HepG2 (cell line): ENCODE measurements around the gene RUVBL1. TPM values are rescaled to one million over a fixed set of nuclear protein-coding genes. Genes with fewer than 3 reads are reported as not detected.

ENCODE experiments used
- ARNT ChIP-seq: fragments of 450-650 bp; IDR thresholded peaks from 2 replicates; pipeline ENCODE4 v1.6.1; 2017
- BATF2 ChIP-seq: sonication (generic); formaldehyde crosslinking; IDR thresholded peaks from 2 replicates; pipeline ENCODE4 v1.8.0; 2022; ENCODE audit warnings: mild to moderate bottlenecking, missing genetic modification reagents, moderate library complexity
- CSRNP1 ChIP-seq: sonication (generic); formaldehyde crosslinking; IDR thresholded peaks from 2 replicates; pipeline ENCODE4 v1.8.1; 2023; ENCODE audit warnings: mild to moderate bottlenecking, missing genetic modification reagents
- FOXK1 ChIP-seq: sonication (generic); formaldehyde crosslinking; IDR thresholded peaks from 2 replicates; pipeline ENCODE4 v1.4.0; 2020; ENCODE audit warnings: low read depth, missing genetic modification reagents, borderline replicate concordance
- HNF1A ChIP-seq, 2 experiments: sonication (generic) in 1 of 2; formaldehyde crosslinking in 1 of 2; IDR thresholded peaks; 2 replicates each; pipeline versions ENCODE4 v1.4.0 to v1.6.1; 2016 to 2020; ENCODE audit warnings: borderline replicate concordance in 1 of 2, low read depth in 1 of 2, mild to moderate bottlenecking in 1 of 2, missing genetic modification reagents in 1 of 2
- KAT7 ChIP-seq: IDR thresholded peaks from 2 replicates; pipeline ENCODE4 v1.6.1; 2018; ENCODE audit warnings: borderline replicate concordance, missing compliant biosample characterization
- MEIS1 ChIP-seq: sonication (generic); formaldehyde crosslinking; IDR thresholded peaks from 2 replicates; pipeline ENCODE4 v1.9.0; 2021; ENCODE audit warnings: mild to moderate bottlenecking, missing genetic modification reagents, moderate library complexity, borderline replicate concordance
- RBM39 ChIP-seq: fragments of 200-400 bp; formaldehyde crosslinking; IDR thresholded peaks from one replicate; pipeline ENCODE4 v1.6.1; 2018; ENCODE audit warnings: antibody characterized with exemption, mild to moderate bottlenecking, low read depth, low read length; ENCODE audit not compliant: poor library complexity, severe bottlenecking
- RFXANK ChIP-seq: IDR thresholded peaks from 2 replicates; pipeline ENCODE4 v1.6.1; 2016
- SIN3A ChIP-seq: IDR thresholded peaks from 2 replicates; pipeline ENCODE4 v1.6.1; 2011; ENCODE audit warnings: low read depth, mild to moderate bottlenecking, control low read depth, low read length, borderline replicate concordance
- TAF15 ChIP-seq: fragments of 200-400 bp; formaldehyde crosslinking; IDR thresholded peaks from one replicate; pipeline ENCODE4 v1.6.1; 2018; ENCODE audit warnings: mild to moderate bottlenecking, low read depth, low read length; ENCODE audit not compliant: poor library complexity, severe bottlenecking
- TOPORS ChIP-seq: sonication (generic); formaldehyde crosslinking; IDR thresholded peaks from 2 replicates; pipeline ENCODE4 v1.8.0; 2023; ENCODE audit warnings: mild to moderate bottlenecking, missing genetic modification reagents
- ZNF207 ChIP-seq: fragments of 450-650 bp; IDR thresholded peaks from 2 replicates; pipeline ENCODE4 v1.6.1; 2016; ENCODE audit warnings: antibody characterized with exemption, borderline replicate concordance
- ZNF264 ChIP-seq: sonication (generic); formaldehyde crosslinking; IDR thresholded peaks from 2 replicates; pipeline ENCODE4 v1.4.0; 2020; ENCODE audit warnings: missing genetic modification reagents
- ZNF3 ChIP-seq: IDR thresholded peaks from 2 replicates; pipeline ENCODE4 v1.7.0; 2017; ENCODE audit warnings: inconsistent platforms
- ZNF317 ChIP-seq: sonication (generic); formaldehyde crosslinking; IDR thresholded peaks from 2 replicates; pipeline ENCODE4 v1.5.0; 2020; ENCODE audit warnings: mild to moderate bottlenecking, missing genetic modification reagents
- ZNF598 ChIP-seq: sonication (generic); formaldehyde crosslinking; IDR thresholded peaks from 2 replicates; pipeline ENCODE4 v1.5.1; 2020; ENCODE audit warnings: mild to moderate bottlenecking, missing genetic modification reagents, borderline replicate concordance
- polyA plus RNA-seq, 8 experiments: library from polyadenylated mRNA; depleted of rRNA in 3 of 8; stranded (reverse) in 7 of 8; unstranded in 1 of 8; fragments of >200 nt; fragmentation: Illumina TruSeq in 4 of 8; extraction: Trizol in 4 of 8; gene quantifications; 2 replicates each; pipeline versions ENCODE4 v1.2.1 to v1.2.3, GENCODE V29; 2011 to 2016; ENCODE audit warnings: low read depth in 4 of 8, missing spikeins in 1 of 8, mixed read lengths in 1 of 8; ENCODE audit not compliant: insufficient read depth in 1 of 8
- total RNA-seq, 5 experiments: library from RNA; depleted of rRNA; stranded (reverse); fragments of >200 nt; fragmentation: Illumina TruSeq; extraction: Trizol; gene quantifications; 2 replicates each; pipeline ENCODE4 v1.2.3, GENCODE V29; 2016; ENCODE audit warnings: low read depth in 1 of 5

Gene RUVBL1
- total and polyA plus RNA-seq, 2 of the 13 experiments (the other 11 are each of a cell fraction or from before 2014, with no cell fraction given) = 32.7 to 86.3 TPM

- TF ChIP-seq FOXK1 (CRISPR knock-in tag) (peak; percentile 37; the same call in 1 of the 2 replicates), SIN3A (0 out of 2 replicates have a peak, but pooled peaks have one; percentile 19), BATF2 (CRISPR knock-in tag) (no peak), ZNF3 (CRISPR knock-in tag) (no peak), TAF15 (no peak), HNF1A (IDR thresholded peaks at IDR 0.05; ENCODE audit: low read depth) (no peak), HNF1A (CRISPR knock-in tag; IDR thresholded peaks at IDR 0.05; ENCODE audit: borderline replicate concordance) (no peak; the same call in 1 of the 2 replicates), ZNF598 (CRISPR knock-in tag) (no peak), ZNF207 (no peak), KAT7 (0 out of 2 replicates have a peak, but pooled peaks have one; percentile 37), TOPORS (CRISPR knock-in tag) (no peak), CSRNP1 (CRISPR knock-in tag) (no peak), ZNF264 (CRISPR knock-in tag) (no peak; the same call in 1 of the 2 replicates), MEIS1 (0 out of 2 replicates have a peak, but pooled peaks have one; percentile 44), ZNF317 (peak; percentile 77; the same call in 1 of the 2 replicates), ARNT (no peak), RFXANK (0 out of 2 replicates have a peak, but pooled peaks have one; percentile 29), RBM39 (no peak)
Observed at GRCh38 chr3:128151758-128152274, 28.2 kb upstream of the RUVBL1 start (continued).
